HG03064 (cell line): Measurements from ENCODE around the gene OTUD7B.

Experiments used
- ATAC-seq: cut with Tn5 transposase; IDR thresholded peaks from one replicate; pipeline ENCODE4 v1.9.1; 2021; ENCODE audit warnings: low read depth; ENCODE audit not compliant: unreplicated experiment

OTUD7B gene

GRCh38 chr1:149925751-149926150 is 84.8 kb downstream of the OTUD7B start:
- ATAC-seq: no peak

- ATAC-seq: no peak
Observed at GRCh38 chr1:149925345-149925744, 85.2 kb downstream of the OTUD7B start.

GRCh38 chr1:149923626-149924025 is 86.9 kb downstream of the OTUD7B start:
- ATAC-seq: no peak

- no peak for ATAC-seq
Observed at GRCh38 chr1:149917571-149918144, 92.9 kb downstream of the OTUD7B start, which contains the start of gene SV2A. Gene SV2A, minus strand, starts transcription at chr1:149917844. Its CDS starts 4,004 bp downstream, at chr1:149913840.

- no peak for ATAC-seq
Observed at GRCh38 chr1:149916898-149917252, 93.7 kb downstream of the OTUD7B start.

GRCh38 chr1:149916193-149916897 is 94.2 kb downstream of the OTUD7B start:
- ATAC-seq: no peak

GRCh38 chr1:149915429-149916192 is 94.9 kb downstream of the OTUD7B start:
- no peak for ATAC-seq

- no peak for ATAC-seq
Observed at GRCh38 chr1:149914545-149914944, 96.0 kb downstream of the OTUD7B start.

GRCh38 chr1:149906570-149907075 is 103.9 kb downstream of the OTUD7B start:
- no peak for ATAC-seq

GRCh38 chr1:149903836-149904491 is 106.6 kb downstream of the OTUD7B start:
- ATAC-seq: no peak

GRCh38 chr1:149899460-149900284 is 110.9 kb downstream of the OTUD7B start, which contains the start of gene BOLA1:
Gene BOLA1, plus strand, starts transcription at chr1:149899568. Its CDS starts 492 bp downstream, at chr1:149900060.
- peak; percentile 91 for ATAC-seq

- no peak for ATAC-seq
Observed at GRCh38 chr1:149896575-149896974, 114.0 kb downstream of the OTUD7B start.

GRCh38 chr1:149888999-149889289 is 121.6 kb downstream of the OTUD7B start:
- no peak for ATAC-seq

GRCh38 chr1:149888247-149888998 is 122.1 kb downstream of the OTUD7B start:
- peak; percentile 15 for ATAC-seq
